Inferior parietal cortex (tissue), 1 donor: ENCODE measurements around the gene HNRNPUL2.

ENCODE experiments used
- DNase-seq: peaks from one replicate; pipeline ENCODE4 v3.0.0-alpha.2; 2016; ENCODE audit errors: extremely low spot score

HNRNPUL2 gene

DNA sequence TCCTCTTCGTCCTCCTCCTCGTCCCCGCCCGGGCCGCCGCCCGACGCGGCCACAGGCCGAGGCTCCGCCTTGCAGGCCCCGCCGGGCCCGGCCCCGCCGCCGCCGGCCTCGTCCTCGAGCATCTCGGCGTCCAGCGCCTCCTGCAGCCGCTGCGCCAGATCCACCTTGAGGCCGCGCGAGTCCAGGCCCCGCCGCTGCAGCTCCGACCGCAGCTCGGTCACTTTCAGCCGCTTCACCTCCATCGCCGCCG lies 417 bp downstream of the HNRNPUL2 start:
- no peak for DNase-seq

DNA sequence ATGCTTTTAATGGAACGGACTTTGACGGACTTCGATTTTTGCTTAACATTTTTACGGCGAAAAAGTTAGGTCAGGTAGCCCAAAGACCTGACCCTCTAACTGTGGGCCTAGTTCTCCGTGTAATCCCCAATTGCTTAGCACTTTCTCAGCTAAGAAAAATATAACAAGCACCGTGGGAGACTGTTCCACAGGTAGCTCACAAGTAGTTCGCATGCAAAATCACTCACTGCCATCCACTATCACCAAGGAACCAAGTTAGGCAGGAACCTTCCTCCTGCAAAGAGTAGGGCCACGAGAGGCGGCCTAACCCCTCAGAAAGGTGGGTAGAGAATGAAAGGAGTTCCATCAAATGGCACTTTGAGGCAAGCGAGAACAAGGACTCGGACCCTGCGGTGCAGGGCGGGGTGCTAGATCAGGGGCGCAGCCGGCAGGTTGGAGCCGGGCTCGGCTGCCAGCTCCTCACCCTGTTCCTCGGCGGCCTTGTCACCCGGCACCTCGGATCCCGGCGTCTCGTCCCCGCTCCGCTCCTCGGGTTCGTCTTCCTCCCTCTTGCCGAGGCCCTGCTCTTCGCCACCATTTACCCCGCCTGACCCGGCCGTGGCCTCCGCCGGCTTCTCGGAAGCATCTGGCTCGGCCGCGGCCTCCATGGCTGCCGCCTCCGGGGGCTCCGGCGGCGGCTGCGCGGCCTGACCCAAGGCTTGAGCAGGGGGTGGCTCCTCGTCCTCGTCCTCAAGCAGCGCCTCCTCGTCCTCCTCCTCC lies 922 bp downstream of the HNRNPUL2 start:
- DNase-seq: peak; percentile 7

DNA sequence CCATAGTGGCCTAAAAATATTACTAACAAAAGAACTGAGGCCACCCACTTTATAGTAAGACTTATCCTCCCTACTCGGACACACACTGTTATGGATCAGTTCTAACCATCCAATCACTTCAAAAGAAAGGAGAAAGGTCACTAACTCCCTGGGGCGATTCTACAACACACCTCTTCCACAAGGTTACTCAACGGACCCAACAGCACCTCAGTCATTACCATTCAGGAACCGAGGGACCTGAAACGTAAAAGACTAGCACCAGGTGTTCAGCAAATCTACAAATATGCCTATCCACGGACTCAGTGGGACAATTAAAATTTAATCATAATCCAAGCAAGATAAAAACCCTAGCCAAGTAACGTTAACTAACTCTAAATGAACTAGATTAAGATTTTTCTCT lies 1.6 kb downstream of the HNRNPUL2 start:
- no peak for DNase-seq

DNA sequence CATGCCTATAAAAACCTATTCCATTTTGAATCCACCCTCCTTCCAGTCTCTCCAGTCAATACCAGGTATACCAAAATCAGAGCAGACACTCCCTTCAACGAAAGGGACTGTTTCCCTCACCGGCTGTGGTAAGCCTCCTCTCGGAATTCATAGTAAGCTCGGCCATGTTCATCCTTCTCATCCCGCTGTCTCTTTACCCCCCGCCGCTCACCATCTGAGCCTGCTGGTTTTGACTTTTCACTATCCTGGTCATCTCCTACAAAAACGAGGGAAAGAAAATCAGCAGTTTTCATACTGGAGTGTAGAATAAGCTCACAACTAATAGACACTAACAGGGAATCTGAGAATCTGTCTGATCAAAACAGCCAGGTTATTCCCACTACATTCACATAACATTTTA lies 3.1 kb downstream of the HNRNPUL2 start:
- no peak for DNase-seq

DNA sequence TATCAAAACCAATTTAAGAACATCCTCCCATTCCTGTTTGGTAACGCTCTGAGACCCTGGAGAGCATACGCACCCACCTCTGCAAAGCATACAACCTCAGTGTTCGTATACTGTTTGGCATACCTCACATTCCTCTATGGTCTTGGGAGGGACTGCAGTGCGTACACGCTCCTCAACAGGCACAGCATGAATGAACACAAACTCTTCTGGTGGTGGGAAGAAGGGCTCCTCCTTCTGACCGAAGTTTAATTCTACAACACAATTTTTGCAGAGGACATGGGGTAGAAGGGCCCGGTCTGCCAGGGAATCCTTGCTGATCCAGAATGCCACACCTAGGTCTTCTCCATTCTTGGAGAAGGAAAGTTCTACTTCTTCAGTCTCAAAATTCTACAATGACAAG lies 5.3 kb downstream of the HNRNPUL2 start:
- no peak for DNase-seq

DNA sequence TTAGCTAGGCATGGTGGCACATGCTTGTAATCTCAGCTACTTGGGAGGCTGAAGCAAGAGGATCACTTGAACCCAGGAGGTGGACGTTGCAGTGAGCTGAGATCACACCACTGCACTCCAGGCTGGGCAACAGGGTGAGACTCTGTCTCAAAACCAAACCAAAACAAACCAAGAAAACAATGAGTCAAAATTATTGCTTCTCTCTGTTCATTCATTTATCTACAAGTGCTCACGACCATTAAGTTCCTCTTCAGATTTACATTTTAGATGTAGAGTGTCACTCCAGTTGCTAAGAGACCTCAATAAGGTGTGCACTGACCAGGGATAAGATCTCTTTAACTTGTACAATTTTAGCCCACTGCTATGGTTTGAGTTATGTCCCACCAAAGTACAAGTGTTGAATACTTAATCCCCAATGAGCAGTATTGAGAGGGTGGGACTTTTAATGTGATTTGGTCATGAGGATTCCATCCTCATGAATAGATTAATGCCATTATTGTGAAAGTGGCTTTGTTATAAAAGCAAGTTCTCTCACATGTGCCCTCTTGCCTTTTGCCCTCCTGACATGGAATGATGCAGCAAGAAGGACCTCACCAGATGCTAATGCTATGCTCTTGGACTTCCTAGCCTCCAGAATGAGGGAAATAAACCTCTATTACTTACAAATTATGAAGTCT lies 7.8 kb downstream of the HNRNPUL2 start:
- DNase-seq: no peak

DNA sequence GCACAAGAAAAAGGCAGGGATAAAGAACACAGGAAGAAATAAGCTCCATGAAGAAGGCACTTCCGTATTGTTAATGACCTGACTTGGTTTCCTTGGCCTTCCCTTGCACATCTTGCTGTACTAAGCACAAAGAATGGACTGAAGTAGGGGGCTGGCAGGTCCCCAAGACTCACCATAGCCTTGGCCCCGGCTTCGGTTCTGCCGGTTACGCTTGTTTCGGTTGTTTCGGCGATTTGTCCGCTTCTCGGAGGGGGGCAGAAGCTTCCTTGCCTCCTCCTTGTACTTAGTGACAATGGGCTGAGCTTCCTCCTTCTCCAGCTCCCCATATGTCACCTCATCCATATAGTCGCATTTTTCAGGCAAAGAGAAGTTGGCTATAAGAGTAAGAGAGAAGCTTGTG lies 10.4 kb downstream of the HNRNPUL2 start:
- no peak for DNase-seq

DNA sequence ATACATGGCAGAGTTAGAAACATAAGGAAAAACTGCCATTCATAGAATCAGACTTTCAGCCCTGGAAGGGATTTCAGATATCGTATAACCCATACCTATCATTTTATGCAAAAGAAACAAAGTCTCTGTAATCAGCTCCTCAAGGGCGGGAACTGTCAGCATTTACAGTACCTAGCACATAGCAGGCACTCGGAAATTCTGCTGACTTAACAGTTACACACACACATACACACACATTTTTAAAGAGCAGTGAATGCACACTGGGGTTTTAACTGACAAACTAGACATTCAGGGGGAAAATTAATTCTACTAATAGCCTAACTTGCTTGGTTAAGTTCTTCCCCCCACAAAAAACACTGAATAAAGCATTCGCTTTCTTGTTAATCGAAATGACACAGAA lies 11.1 kb downstream of the HNRNPUL2 start:
- DNase-seq: no peak

DNA sequence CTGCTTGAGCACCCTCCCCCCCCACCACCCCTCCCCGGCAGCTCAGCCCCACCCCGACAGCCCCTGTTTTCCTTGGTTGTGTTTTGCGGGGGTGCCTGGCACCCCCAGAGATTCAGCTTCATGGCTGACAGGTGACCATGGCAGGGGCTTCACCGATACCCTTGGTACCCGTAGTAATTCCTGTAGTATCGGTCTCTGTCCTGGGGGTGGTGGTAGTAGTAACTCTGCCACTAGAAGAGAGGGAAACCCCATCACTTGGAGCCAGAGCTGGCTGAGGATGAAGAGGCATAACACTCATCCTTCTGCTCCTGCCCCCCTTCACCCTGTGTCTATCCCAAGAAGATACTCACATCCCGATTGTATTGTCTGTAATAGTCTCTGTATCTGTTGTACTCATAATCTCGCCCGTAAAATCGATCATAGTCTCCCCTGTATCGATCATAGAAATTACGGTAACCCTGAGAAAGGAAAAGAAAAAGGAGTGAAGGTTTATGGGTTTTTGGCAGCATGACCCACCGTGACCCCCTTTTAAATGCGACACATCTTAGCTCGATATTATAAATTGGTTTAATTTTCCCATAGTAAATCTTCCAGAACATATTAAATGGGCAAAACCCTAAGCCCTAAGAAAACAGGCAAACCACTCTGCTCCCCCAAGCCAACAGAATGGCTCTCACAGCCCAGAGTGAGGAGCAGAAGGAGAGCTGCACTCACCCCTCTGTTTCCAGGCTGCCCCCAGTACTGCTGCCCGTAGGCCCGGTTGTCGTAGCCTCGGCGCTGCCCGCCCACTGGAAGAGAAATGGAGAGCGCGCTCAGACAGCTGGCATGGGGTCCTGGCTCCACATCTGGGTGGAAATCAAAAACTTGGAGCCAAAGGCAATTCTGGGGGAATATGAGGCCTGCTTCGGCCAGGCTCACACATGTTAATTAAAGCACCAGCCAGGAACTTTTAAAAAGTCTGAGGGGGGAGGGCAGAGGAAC lies 11.8 kb downstream of the HNRNPUL2 start:
- no peak for DNase-seq

DNA sequence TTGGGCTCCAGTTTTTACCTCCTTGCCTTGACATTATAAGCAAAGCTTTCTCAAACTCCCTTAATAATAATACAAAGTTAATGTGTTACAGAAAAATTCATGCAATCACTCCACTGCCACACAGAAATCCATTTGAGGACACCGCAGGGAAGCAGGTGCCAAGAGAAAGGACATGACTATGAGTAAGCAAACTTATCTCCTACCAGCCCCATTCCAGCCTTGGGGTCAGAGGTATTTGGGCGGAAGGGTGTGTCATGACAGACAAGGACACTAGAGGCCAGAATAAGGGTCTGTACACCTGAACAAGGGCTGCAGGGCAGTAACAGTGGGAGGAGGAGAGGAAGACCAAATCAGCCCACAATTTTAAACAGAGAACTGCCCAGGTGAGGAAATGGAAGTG lies 13.9 kb downstream of the HNRNPUL2 start:
- DNase-seq: no peak

DNA sequence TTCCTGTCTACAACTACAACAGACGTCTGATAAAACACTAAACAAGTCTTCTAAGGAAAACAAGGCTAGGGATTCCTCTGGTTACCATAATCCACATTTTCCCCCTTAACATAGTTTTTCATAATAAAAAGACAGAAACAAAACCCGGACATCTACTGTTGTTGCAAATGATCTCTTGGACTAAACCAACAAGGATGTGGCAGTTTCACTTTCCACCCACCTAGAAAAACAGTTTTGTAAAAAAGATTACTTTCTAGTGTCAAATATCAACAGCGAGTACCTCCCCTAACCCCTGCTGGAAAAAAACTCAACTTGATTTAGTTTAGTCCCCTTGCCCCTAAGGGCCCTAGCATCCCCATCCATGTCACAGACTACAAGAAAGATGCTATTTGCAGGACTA lies 14.4 kb downstream of the HNRNPUL2 start:
- DNase-seq: no peak

DNA sequence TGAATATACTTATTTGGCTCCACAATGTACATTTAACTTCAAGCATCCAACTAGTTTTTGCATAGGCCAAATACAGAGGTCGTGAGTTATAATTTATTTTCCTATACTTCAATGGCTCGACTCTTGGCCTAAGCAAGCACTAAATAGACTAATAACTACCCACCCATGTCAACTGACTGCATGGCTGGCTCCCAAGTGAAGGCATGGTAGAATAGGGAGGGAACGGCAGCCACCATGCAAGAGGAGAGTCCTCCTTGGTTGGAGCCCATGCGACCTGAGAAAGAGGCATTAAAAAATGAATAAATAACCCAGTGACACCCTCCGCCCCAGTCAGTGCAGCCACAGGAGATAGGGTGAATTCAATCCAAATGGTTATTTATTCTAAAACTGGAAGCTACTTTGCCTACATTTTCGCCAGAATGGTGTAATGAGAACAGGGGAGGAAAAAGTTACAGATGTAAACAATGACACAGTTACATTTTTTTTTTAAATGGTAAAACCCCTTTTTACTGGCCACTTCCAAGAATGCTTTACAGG lies 14.9 kb downstream of the HNRNPUL2 start:
- DNase-seq: no peak

DNA sequence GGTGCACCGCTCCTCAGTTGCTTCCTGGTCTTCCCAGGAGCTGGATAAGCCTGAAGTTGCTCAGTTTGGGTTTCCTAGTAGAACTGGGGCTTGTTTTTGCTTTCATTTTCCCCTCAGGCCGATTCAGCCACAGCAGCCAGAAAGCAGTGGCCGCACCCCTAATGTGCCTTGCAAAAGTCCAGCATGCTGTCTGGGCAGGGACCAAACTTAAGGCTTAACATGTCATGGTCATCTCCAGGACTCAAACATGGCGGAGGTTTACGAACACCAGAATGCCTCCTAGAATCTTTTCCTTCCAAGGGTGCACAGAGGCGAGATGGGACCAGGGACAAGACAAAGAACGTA lies 17.3 kb downstream of the HNRNPUL2 start:
- DNase-seq: no peak

DNA sequence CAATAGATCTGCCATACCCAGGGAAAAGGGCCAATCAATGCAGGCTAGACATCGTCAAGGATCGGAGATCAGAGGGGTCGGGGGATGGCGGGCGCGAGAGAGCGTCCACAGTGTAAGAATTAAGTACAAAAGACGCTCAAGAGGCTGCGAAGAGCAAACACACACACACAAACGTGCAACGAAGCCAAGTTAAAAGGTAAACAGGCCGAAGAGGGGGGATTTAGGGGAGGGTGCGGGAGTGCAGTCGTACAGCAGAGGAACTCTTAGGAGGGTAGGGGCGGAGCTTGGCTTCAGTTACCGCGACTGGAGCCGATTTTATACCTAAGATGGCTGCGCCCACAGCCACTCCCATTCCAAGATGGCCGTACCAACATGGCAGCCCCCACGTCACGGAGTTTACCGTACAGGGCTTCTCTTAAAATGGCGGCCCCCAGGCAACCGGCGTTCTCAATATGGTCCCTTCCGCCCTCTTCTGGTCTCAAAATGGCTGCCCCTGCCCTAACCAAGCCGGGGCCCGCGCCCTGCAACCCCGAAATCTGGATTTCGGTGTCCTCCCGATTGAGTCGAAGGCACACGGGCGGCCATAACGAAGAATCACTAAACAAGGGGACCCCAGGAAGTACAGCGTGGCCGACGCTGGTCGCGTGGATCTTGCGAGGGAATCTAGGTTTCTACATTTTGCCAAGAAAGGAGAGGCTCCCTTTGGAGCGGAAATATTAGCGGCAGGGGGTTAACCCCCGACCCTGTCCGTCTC lies 17.8 kb downstream of the HNRNPUL2 start:
- DNase-seq: peak; percentile 98

DNA sequence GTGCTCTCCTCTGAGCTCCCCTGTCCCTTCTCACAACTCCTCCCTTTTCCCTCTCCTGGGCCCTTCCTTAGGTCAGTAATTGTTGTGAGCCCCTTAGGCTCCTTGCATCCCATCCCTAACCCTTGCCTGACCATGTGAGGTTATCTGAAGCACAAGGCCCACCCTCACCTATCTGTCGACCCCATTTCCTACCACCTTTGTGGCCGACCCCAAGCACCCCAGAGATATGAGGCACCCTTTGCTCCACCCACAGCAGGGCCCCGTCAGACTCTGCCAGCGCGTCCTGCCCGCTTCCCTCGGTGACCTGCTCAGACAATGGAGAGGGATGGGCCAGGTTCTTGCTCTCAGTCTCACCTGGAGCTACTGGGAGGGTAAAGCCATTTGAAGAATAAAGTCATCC lies 18.5 kb downstream of the HNRNPUL2 start:
- DNase-seq: no peak

DNA sequence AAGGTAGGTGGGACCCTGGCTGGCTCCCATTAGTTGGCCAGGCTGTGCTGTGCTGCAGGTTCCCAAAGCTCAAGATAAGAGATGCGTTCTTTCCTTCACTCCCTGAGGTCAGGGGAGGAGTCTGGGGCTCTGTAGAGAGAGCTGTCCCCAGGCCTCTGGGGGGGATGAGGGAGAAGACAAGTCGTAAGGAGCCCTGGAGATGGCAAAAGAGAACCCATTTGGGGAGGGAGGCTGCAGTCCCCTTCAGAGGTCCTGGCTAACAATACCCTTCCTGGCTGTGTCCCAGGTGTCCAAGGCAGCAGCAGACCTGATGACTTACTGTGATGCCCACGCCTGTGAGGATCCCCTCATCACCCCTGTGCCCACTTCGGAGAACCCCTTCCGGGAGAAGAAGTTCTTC lies 18.9 kb downstream of the HNRNPUL2 start:
- DNase-seq: peak; percentile 24

DNA sequence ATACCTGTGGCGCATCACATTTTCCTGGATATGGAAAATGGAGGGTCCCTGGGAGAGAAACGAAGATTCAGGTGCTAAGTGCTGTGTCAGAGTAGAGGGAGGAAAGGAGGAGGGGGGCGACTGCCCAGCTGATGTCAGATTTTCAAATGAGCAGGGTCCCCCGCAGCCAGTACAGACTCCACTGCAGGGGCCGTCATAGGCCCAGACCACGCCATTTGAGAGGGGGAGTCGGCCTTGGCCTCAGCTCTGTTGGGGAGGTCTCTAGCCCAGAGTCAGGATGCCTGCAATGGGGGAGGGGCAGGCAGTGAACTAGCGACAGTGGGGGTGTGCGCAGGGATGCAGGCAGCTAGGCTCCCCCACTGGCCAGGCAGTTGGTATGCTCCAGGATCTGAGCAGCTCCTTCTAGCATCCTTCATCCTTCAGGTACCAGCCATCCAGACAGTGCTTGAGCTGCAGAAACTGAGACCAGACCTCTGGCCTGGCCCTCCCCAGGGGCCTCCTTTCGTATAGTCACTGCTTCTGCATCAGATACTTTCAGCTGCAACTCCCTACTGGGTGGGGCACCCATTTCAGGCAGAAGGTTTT lies 19.9 kb downstream of the HNRNPUL2 start, which contains the start of the genes BSCL2 and GNG3:
BSCL2 (minus strand) TSS at position 148 of the 585 bp plus-strand sequence. CDS start 229 bp downstream, outside the sequence.
GNG3 (plus strand) TSS at position 400 of the 585 bp plus-strand sequence. CDS start 620 bp downstream, outside the sequence.
- DNase-seq: peak; percentile 78

DNA sequence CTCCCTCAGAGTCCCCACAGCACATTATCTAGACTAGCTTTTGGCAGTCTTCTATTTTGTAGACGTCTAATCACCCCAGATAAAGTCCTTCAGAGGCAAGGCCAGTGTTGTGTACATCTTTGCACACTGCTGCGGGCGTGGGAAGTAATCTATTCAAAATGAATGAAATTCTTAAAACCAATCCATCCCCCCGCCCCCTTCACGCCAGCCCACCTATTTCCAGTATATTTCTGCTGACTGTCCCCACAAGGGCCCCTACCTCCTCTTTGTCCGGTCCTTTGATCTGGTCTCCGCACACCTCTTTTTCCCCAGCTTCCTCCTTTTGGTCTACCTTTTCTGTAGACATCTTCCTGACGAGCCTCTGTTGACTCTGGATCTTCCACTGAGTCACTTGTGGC lies 20.4 kb downstream of the HNRNPUL2 start:
- no peak for DNase-seq

DNA sequence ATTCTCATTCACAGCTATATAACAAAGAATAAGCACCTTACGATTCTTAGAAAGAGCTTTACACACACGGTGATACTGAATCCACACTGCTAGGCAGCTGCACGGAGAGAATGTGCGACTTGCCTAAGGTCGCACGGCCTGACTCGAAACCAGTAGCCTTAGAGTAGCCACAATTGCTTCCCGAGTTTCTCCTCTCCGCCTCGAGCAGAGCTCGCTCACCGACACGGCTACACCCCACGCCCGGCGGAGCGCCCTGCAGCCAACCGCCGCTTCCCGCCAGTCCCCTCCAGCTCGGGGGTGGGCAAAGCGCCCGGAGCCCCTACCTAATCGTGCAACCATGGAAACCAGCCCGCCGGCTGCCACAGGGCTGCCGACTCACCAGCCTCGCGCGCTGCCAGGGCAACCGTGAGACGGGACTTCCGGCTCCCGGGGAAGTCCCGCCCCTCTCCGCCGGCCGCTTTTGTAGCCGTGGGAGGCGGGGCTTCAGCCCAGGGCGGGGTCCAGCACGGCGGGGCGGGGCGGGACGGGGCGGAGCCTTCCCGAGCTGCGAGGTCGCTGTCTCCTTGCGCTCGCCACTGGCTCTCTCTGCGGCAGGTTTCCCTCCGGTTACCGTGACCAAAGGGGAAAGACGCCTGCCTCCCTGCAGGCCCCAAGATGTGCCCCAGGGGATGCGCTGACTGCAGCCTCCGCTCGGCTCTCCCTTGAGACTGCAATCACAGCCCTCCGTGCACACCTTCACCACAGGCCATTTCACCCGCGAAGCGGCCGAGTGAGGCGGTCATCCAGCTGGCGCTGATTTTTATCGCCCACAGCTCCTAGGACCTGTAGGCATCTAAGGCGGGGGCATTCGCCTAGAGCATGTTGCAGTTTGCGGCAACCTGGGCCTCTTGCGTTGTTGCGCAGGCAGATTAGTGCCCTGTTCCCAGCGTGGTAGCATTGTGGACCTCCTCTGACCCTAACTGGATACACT lies 21.1 kb downstream of the HNRNPUL2 start:
- DNase-seq: peak; percentile 93

DNA sequence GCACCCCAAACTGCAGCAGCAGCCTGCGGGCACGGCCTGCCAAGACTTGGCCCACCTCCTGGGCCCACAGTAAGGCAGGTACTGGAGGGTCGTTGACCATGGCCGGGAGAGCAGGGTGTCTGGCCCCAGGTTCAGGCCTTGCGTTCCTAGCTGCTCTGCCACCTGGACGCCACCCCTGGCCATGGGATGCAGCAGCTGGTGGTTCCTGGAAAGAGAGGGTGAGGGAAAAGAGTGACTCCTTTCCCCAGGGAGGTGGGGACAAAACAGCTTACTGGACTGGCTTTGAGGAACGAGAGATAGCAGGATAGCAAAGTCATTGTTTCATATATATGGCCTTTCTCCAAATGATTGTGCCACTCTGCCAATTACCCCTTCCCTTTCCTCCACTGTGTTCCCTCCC lies 21.8 kb downstream of the HNRNPUL2 start:
- DNase-seq: no peak
